ENCODE results near the gene WNT11.

Gene WNT11

GRCh38 chr11:76153571-76153923 is 52.8 kb downstream of the WNT11 start:
- DNase-seq, result no peak
- WGBS (ENCODE audit: insufficient coverage), result 85% methylated on average over 4 of the region's 6 CpGs

GRCh38 chr11:76152741-76153570 is 53.3 kb downstream of the WNT11 start:
- H3K36me3 ChIP-seq (ENCODE audit: control insufficient read depth in 4 of 4, insufficient read depth in 4 of 4, low read length in 3 of 4), result no peaks in the 10 kb centered on the region
- no peak overlapping the region for H3K27ac ChIP-seq (ENCODE audit: insufficient read depth in 1 of 2, low read depth in 1 of 2, low read length in 2 of 2, poor library complexity in 1 of 2, severe bottlenecking in 2 of 2)
- DNase-seq, result peak in 2 of 3 donors; percentile 26 to 44
- WGBS (ENCODE audit: insufficient coverage), result 81% methylated on average over 9 of the region's 13 CpGs
- peaks cover 0 to 18% (median 12%) of the 10 kb centered on the region in 4 experiments for H3K4me1 ChIP-seq (ENCODE audit: control extremely low read depth in 1 of 4, control insufficient read depth in 4 of 4, insufficient read depth in 4 of 4, low read length in 3 of 4)
- H3K9me3 ChIP-seq (ENCODE audit: control extremely low read depth in 1 of 5, control insufficient read depth in 4 of 5, insufficient read depth in 2 of 5, low read depth in 1 of 5, low read length in 4 of 5), result no peaks in the 10 kb centered on the region
- CTCF ChIA-PET, result interaction anchor here (0.6 to 4.5 kb wide), 24 partner anchors 9 to 350 kb away, joined by 3 to 73 read pairs (median 3); no protein-coding TSS in a partner anchor
- POLR2A ChIA-PET, result interaction anchor here (0.6 to 1.0 kb wide), 2 partner anchors 21 to 251 kb away, joined by 3 read pairs; no protein-coding TSS in a partner anchor
- peak overlapping the region in 6 of 7 experiments; percentile 57 to 77 (median 74) for H3K4me3 ChIP-seq (ENCODE audit: control insufficient read depth in 1 of 7, extremely low read depth in 1 of 7, insufficient read depth in 4 of 7, low read depth in 2 of 7, low read length in 6 of 7)
- peaks cover 0 to 2% (median 0%) of the 10 kb centered on the region in 5 experiments for H3K27me3 ChIP-seq (replicated peaks in 2 of 5; ENCODE audit: control insufficient read depth in 4 of 5, insufficient read depth in 5 of 5, low read length in 4 of 5)

More at GRCh38 chr11:76153571-76153923, 52.8 kb downstream of the WNT11 start:
- H3K27me3 ChIP-seq (replicated peaks in 2 of 5; ENCODE audit: control insufficient read depth in 4 of 5, insufficient read depth in 5 of 5, low read length in 4 of 5), result peaks cover 0 to 2% (median 0%) of the 10 kb centered on the region in 5 experiments
- H3K36me3 ChIP-seq (ENCODE audit: control insufficient read depth in 4 of 4, insufficient read depth in 4 of 4, low read length in 3 of 4), result no peaks in the 10 kb centered on the region
- H3K4me1 ChIP-seq (ENCODE audit: control extremely low read depth in 1 of 4, control insufficient read depth in 4 of 4, insufficient read depth in 4 of 4, low read length in 3 of 4), result peaks cover 0 to 18% (median 12%) of the 10 kb centered on the region in 4 experiments
- CTCF ChIA-PET, result interaction anchor here (1.0 to 4.5 kb wide), 2 partner anchors 255 to 264 kb away, joined by 3 to 73 read pairs; no protein-coding TSS in a partner anchor
- H3K9me3 ChIP-seq (ENCODE audit: control extremely low read depth in 1 of 5, control insufficient read depth in 4 of 5, insufficient read depth in 2 of 5, low read depth in 1 of 5, low read length in 4 of 5), result no peaks in the 10 kb centered on the region
- H3K27ac ChIP-seq (ENCODE audit: insufficient read depth in 1 of 2, low read depth in 1 of 2, low read length in 2 of 2, poor library complexity in 1 of 2, severe bottlenecking in 2 of 2), result no peak overlapping the region
- H3K4me3 ChIP-seq (ENCODE audit: control insufficient read depth in 1 of 7, extremely low read depth in 1 of 7, insufficient read depth in 4 of 7, low read depth in 2 of 7, low read length in 6 of 7), result no peak overlapping the region
- POLR2A ChIA-PET, result interaction anchor here (0.6 to 1.0 kb wide), 2 partner anchors 20 to 252 kb away, joined by 3 read pairs; no protein-coding TSS in a partner anchor

- Histone ChIP-seq H3K4me1 (ENCODE audit: control extremely low read depth in 1 of 4, control insufficient read depth in 4 of 4, insufficient read depth in 4 of 4, low read length in 3 of 4) (peaks cover 0 to 18% (median 12%) of the 10 kb centered on the region in 4 experiments), H3K4me3 (ENCODE audit: control insufficient read depth in 1 of 7, extremely low read depth in 1 of 7, insufficient read depth in 4 of 7, low read depth in 2 of 7, low read length in 6 of 7) (peak overlapping the region; percentile 34 to 77 (median 74)), H3K27ac (ENCODE audit: insufficient read depth in 1 of 2, low read depth in 1 of 2, low read length in 2 of 2, poor library complexity in 1 of 2, severe bottlenecking in 2 of 2) (no peak overlapping the region), H3K9me3 (ENCODE audit: control extremely low read depth in 1 of 5, control insufficient read depth in 4 of 5, insufficient read depth in 2 of 5, low read depth in 1 of 5, low read length in 4 of 5) (no peaks in the 10 kb centered on the region), H3K27me3 (replicated peaks in 2 of 5; ENCODE audit: control insufficient read depth in 4 of 5, insufficient read depth in 5 of 5, low read length in 4 of 5) (peaks cover 0 to 2% (median 0%) of the 10 kb centered on the region in 5 experiments), H3K36me3 (ENCODE audit: control insufficient read depth in 4 of 4, insufficient read depth in 4 of 4, low read length in 3 of 4) (no peaks in the 10 kb centered on the region)
- ChIA-PET POLR2A (no interaction called here), CTCF (interaction anchor here (0.6 to 4.5 kb wide), 28 partner anchors 10 to 349 kb away, joined by 3 to 73 read pairs (median 3); no protein-coding TSS in a partner anchor)
- peak; percentile 79 to 86 (median 83) for DNase-seq
- 19% methylated on average over 18 of the region's 30 CpGs for WGBS (ENCODE audit: insufficient coverage)
These were observed 54.1 kb downstream of the WNT11 start for GRCh38 chr11:76152086-76152681.

DNA sequence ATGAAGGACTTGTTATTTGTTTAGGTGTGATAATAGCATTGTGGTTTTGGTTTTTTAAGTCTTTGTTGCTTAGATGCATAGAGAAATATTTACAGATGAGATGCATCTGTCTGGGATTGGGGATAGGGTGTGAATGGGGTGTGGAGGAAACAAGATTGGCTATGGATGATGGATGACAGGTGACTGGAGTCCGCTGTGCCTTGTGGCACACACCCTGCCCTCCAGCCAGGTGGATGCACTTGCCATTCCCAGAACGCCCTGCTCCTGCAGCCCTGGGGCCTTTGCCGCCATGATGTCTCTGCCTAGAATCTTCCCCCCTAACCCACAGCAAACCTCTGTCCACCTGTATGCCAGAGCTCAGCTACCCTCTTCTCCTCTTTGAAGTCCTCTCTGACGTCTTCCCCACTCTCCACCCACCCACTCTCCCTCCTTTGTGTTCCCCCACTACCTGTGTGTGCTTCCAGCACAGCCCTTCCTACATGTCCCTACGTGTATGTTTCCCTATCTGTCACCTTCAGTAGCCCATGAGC is 54.7 kb downstream of the WNT11 start:
- POLR2A ChIA-PET, result no interaction called here
- peak; percentile 15 to 58 (median 33) for DNase-seq
- Histone ChIP-seq H3K9me3 (ENCODE audit: control extremely low read depth in 1 of 5, control insufficient read depth in 4 of 5, insufficient read depth in 2 of 5, low read depth in 1 of 5, low read length in 4 of 5) (no peaks in the 10 kb centered on the region), H3K4me1 (ENCODE audit: control extremely low read depth in 1 of 4, control insufficient read depth in 4 of 4, insufficient read depth in 4 of 4, low read length in 3 of 4) (peaks cover 0 to 18% (median 12%) of the 10 kb centered on the region in 4 experiments), H3K27ac (ENCODE audit: insufficient read depth in 1 of 2, low read depth in 1 of 2, low read length in 2 of 2, poor library complexity in 1 of 2, severe bottlenecking in 2 of 2) (no peak overlapping the region), H3K36me3 (ENCODE audit: control insufficient read depth in 4 of 4, insufficient read depth in 4 of 4, low read length in 3 of 4) (no peaks in the 10 kb centered on the region), H3K27me3 (replicated peaks in 2 of 5; ENCODE audit: control insufficient read depth in 4 of 5, insufficient read depth in 5 of 5, low read length in 4 of 5) (peaks cover 0 to 2% (median 0%) of the 10 kb centered on the region in 5 experiments), H3K4me3 (ENCODE audit: control insufficient read depth in 1 of 7, extremely low read depth in 1 of 7, insufficient read depth in 4 of 7, low read depth in 2 of 7, low read length in 6 of 7) (no peak overlapping the region)
- WGBS (ENCODE audit: insufficient coverage), result 84% methylated on average over 5 of the region's 5 CpGs
- CTCF ChIA-PET, result interaction anchor here (0.7 to 4.5 kb wide), 24 partner anchors 10 to 349 kb away, joined by 3 to 73 read pairs (median 3); no protein-coding TSS in a partner anchor

GRCh38 chr11:76150141-76150540 is 56.2 kb downstream of the WNT11 start:
- POLR2A ChIA-PET, result interaction anchor here (0.8 kb wide), 1 partner anchor 254 kb away, joined by 3 read pairs; no protein-coding TSS in a partner anchor
- WGBS (ENCODE audit: insufficient coverage), result 100% methylated on average over 3 of the region's 4 CpGs
- no peaks in the 10 kb centered on the region for H3K36me3 ChIP-seq (ENCODE audit: control insufficient read depth in 4 of 4, insufficient read depth in 4 of 4, low read length in 3 of 4)
- H3K27ac ChIP-seq (ENCODE audit: insufficient read depth in 1 of 2, low read depth in 1 of 2, low read length in 2 of 2, poor library complexity in 1 of 2, severe bottlenecking in 2 of 2), result no peak overlapping the region
- CTCF ChIA-PET, result interaction anchor here (0.5 to 2.0 kb wide), 8 partner anchors 12 to 444 kb away, joined by 3 to 11 read pairs (median 3); no protein-coding TSS in a partner anchor
- H3K4me3 ChIP-seq (ENCODE audit: control insufficient read depth in 1 of 7, extremely low read depth in 1 of 7, insufficient read depth in 4 of 7, low read depth in 2 of 7, low read length in 6 of 7), result no peak overlapping the region
- no peaks in the 10 kb centered on the region for H3K9me3 ChIP-seq (ENCODE audit: control extremely low read depth in 1 of 5, control insufficient read depth in 4 of 5, insufficient read depth in 2 of 5, low read depth in 1 of 5, low read length in 4 of 5)
- H3K27me3 ChIP-seq (replicated peaks in 2 of 5; ENCODE audit: control insufficient read depth in 4 of 5, insufficient read depth in 5 of 5, low read length in 4 of 5), result peaks cover 0 to 2% (median 0%) of the 10 kb centered on the region in 5 experiments
- no peak for DNase-seq
- peaks cover 0 to 18% (median 12%) of the 10 kb centered on the region in 4 experiments for H3K4me1 ChIP-seq (ENCODE audit: control extremely low read depth in 1 of 4, control insufficient read depth in 4 of 4, insufficient read depth in 4 of 4, low read length in 3 of 4)

DNA sequence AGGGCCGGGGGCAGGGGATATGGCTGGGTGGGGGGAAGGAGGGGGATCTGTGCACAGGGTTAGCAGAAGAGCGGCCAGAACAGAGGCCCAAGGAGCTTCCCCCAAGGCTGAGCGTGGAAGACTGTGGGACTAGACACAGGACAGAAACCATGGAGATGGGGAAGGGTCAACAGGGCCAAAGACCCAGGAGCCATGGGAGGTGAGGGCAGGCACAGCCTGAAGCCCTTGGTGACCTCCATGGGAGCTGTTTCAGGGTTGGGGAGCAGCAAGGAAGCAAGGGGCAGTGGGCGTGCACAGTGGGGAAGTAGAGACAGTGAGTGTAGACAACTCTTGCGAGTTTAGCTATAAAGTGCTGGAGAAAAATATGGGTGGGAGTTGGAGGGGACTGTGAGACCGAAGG is 56.6 kb downstream of the WNT11 start:
- WGBS (ENCODE audit: insufficient coverage), result 85% methylated on average over 5 of the region's 6 CpGs
- no peak overlapping the region for H3K27ac ChIP-seq (ENCODE audit: insufficient read depth in 1 of 2, low read depth in 1 of 2, low read length in 2 of 2, poor library complexity in 1 of 2, severe bottlenecking in 2 of 2)
- H3K36me3 ChIP-seq (ENCODE audit: control insufficient read depth in 4 of 4, insufficient read depth in 4 of 4, low read length in 3 of 4), result no peaks in the 10 kb centered on the region
- POLR2A ChIA-PET, result no interaction called here
- DNase-seq, result no peak
- H3K9me3 ChIP-seq (ENCODE audit: control extremely low read depth in 1 of 5, control insufficient read depth in 4 of 5, insufficient read depth in 2 of 5, low read depth in 1 of 5, low read length in 4 of 5), result no peaks in the 10 kb centered on the region
- H3K4me1 ChIP-seq (ENCODE audit: control extremely low read depth in 1 of 4, control insufficient read depth in 4 of 4, insufficient read depth in 4 of 4, low read length in 3 of 4), result peaks cover 0 to 18% (median 12%) of the 10 kb centered on the region in 4 experiments
- CTCF ChIA-PET, result interaction anchor here (0.7 to 2.0 kb wide), 6 partner anchors 13 to 444 kb away, joined by 3 to 11 read pairs (median 4); no protein-coding TSS in a partner anchor
- no peak overlapping the region for H3K4me3 ChIP-seq (ENCODE audit: control insufficient read depth in 1 of 7, extremely low read depth in 1 of 7, insufficient read depth in 4 of 7, low read depth in 2 of 7, low read length in 6 of 7)
- peaks cover 0 to 2% (median 0%) of the 10 kb centered on the region in 5 experiments for H3K27me3 ChIP-seq (replicated peaks in 2 of 5; ENCODE audit: control insufficient read depth in 4 of 5, insufficient read depth in 5 of 5, low read length in 4 of 5)
